ENCODE data around the gene IMMT. TPM values are rescaled to one million over a fixed set of nuclear protein-coding genes. Genes with fewer than 3 reads are reported as not detected.

The IMMT gene
- total RNA-seq, 2 donors from 2014 or later: 104 to 177 TPM

GRCh38 chr2:86138736-86139625 lies 56.3 kb downstream of the IMMT start:
- no peak for DNase-seq (ENCODE audit: low spot score)
- no peaks in the 10 kb centered on the region for H3K4me1 ChIP-seq
- H3K27me3 ChIP-seq: no peaks in the 10 kb centered on the region
- TF ChIP-seq CTCF (IDR thresholded peaks at IDR 0.05): no peak
- no peaks in the 10 kb centered on the region for H3K9me3 ChIP-seq
- H3K27ac ChIP-seq: no peak overlapping the region
- peaks cover 85% of the 10 kb centered on the region for H3K36me3 ChIP-seq
- no peak overlapping the region for H3K4me3 ChIP-seq

- no peak for TF ChIP-seq CTCF (IDR thresholded peaks at IDR 0.05)
- Histone ChIP-seq H3K4me1 (no peaks in the 10 kb centered on the region), H3K27me3 (no peaks in the 10 kb centered on the region), H3K9me3 (no peaks in the 10 kb centered on the region), H3K36me3 (peaks cover 85% of the 10 kb centered on the region), H3K4me3 (no peak overlapping the region), H3K27ac (no peak overlapping the region)
- no peak for DNase-seq (ENCODE audit: low spot score)
These were observed 59.1 kb downstream of the IMMT start for GRCh38 chr2:86136141-86136540.

GRCh38 chr2:86135653-86136052 lies 59.6 kb downstream of the IMMT start:
- H3K4me1 ChIP-seq: no peaks in the 10 kb centered on the region
- H3K27ac ChIP-seq: no peak overlapping the region
- H3K9me3 ChIP-seq: no peaks in the 10 kb centered on the region
- no peak for DNase-seq (ENCODE audit: low spot score)
- H3K27me3 ChIP-seq: no peaks in the 10 kb centered on the region
- H3K36me3 ChIP-seq: peaks cover 86% of the 10 kb centered on the region
- no peak overlapping the region for H3K4me3 ChIP-seq
- TF ChIP-seq CTCF (IDR thresholded peaks at IDR 0.05): no peak

GRCh38 chr2:86134709-86135108 lies 60.6 kb downstream of the IMMT start:
- Histone ChIP-seq H3K9me3 (no peaks in the 10 kb centered on the region), H3K36me3 (peaks cover 91% of the 10 kb centered on the region)

GRCh38 chr2:86124683-86125082 lies 70.6 kb downstream of the IMMT start:
- H3K9me3 ChIP-seq: no peaks in the 10 kb centered on the region
- TF ChIP-seq CTCF (IDR thresholded peaks at IDR 0.05): no peak
- no peaks in the 10 kb centered on the region for H3K4me1 ChIP-seq
- H3K27me3 ChIP-seq: no peaks in the 10 kb centered on the region
- no peak overlapping the region for H3K4me3 ChIP-seq
- DNase-seq (ENCODE audit: low spot score): no peak
- peaks cover 98% of the 10 kb centered on the region for H3K36me3 ChIP-seq
- H3K27ac ChIP-seq: no peak overlapping the region

More at GRCh38 chr2:86134709-86135108, 60.6 kb downstream of the IMMT start:
- no peaks in the 10 kb centered on the region for H3K27me3 ChIP-seq
- H3K27ac ChIP-seq: no peak overlapping the region
- no peak for TF ChIP-seq CTCF (IDR thresholded peaks at IDR 0.05)
- no peak for DNase-seq (ENCODE audit: low spot score)
- H3K4me1 ChIP-seq: no peaks in the 10 kb centered on the region
- H3K4me3 ChIP-seq: no peak overlapping the region

Data from right atrium auricular region (tissue), 2 donors.